Cortex of kidney (tissue), 1 donor: ENCODE data around the gene SFT2D2.

Source experiments
- DNase-seq: peaks from one replicate; lab custom pipeline; 2025; lab: John Stamatoyannopoulos, UW

Gene SFT2D2

DNA sequence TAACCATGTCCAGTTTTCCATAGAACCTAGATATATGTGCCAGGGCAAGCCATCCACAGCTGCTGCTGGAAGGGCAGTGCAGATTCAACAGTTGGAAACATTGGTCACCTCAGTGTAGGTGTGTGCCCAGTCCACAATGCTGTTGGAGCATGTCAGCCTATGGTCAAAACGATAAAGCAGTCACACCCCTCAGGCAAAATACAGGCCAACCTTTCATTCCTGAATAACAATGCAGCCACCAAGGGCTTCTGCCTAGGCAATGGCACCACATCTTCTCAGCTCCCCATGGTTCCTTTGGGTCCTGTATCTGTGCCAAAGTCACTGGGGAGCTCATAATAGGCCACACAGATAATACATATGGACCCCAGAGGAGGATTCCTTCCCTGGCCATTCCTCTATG lies 39.8 kb downstream of the SFT2D2 start:
- DNase-seq = no peak

GRCh38 chr1:168266644-168267186 lies 40.9 kb downstream of the SFT2D2 start:
- no peak for DNase-seq

- DNase-seq = no peak
Measured at GRCh38 chr1:168271636-168272035, 45.8 kb downstream of the SFT2D2 start.

DNA sequence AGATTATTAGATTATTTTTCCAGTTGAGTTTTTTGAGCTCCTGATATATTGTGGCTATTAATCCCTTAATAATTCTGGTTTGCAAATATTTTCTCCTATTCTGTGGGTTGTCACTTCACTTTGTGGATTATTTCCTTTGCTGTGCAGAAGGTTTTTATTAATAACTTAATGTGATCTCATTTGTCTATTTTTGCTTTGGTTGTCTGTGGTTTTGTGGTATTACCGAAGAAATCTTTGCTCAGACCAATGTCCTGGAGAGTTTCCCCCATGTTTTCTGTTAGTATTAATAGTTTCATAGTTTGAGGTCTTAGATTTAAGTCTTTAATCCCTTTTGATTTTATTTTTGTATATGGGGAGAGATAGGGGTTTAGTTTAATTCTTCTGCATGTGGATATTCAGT lies 47.8 kb downstream of the SFT2D2 start:
- no peak for DNase-seq

- DNase-seq = no peak
Measured at GRCh38 chr1:168279253-168279652, 53.4 kb downstream of the SFT2D2 start.

GRCh38 chr1:168280296-168280927 lies 54.6 kb downstream of the SFT2D2 start, which contains the start of gene TBX19:
TSS of gene TBX19 (plus strand) at chr1:168280877. CDS start at chr1:168281091, 214 bp downstream.
- DNase-seq = no peak

DNA sequence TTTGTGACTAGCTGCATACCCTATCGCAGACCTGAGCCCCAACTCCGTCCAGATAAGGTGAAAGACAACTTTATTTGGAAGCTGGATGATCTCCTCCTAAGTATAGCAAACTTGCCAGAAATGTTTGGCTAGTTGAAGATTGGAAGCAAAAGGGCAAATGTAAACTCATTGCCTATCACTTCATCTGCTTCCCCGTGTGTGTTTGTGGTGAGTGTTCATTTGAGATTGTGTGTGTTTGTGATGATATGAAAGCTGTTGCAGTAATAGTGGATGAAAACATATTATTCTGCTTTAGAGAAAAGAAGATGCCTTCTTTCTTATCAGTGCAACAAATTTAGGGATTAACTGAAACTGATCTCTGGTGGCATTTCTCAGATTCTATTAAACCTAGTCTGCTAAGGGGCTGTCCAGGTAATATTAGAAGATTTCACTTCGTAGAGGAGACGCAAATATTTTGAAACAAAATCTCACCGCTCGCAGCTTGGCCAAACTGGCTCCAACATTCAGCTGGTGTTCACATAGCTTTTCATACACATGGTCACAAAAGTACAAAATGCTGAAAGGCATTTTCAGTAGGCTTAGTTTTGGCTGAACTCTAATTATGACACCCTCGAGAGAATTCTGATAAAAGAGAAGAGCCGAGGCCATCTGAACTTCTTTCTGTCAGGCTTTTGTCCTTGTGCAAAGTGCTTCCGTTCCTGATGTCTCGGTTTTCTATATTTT lies 56.0 kb downstream of the SFT2D2 start:
- no peak for DNase-seq

- no peak for DNase-seq
Measured at GRCh38 chr1:168285521-168285790, 59.7 kb downstream of the SFT2D2 start.

- no peak for DNase-seq
Measured at GRCh38 chr1:168285971-168286927, 60.4 kb downstream of the SFT2D2 start.

DNA sequence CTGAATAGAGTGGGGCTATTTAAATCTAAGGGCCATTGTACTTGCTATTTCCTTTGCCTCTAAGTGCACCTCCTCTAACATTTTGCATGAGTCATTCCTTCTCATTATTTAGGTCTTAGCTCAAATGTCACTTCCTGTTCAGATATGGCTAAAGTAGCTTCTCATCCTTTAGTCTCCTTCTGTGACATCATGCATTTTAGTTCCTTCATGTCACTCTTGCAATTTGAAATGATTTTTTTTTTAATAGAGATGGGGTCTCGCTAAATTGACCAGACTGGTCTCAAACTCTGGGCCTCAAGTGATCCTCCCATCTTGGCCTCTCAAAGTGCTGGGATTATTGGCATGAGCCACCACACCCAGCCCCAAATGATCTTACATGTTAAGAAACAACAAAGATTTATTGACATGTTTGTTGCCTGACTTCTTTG lies 61.4 kb downstream of the SFT2D2 start:
- DNase-seq = no peak

GRCh38 chr1:168288311-168289052 lies 62.7 kb downstream of the SFT2D2 start:
- no peak for DNase-seq

DNA sequence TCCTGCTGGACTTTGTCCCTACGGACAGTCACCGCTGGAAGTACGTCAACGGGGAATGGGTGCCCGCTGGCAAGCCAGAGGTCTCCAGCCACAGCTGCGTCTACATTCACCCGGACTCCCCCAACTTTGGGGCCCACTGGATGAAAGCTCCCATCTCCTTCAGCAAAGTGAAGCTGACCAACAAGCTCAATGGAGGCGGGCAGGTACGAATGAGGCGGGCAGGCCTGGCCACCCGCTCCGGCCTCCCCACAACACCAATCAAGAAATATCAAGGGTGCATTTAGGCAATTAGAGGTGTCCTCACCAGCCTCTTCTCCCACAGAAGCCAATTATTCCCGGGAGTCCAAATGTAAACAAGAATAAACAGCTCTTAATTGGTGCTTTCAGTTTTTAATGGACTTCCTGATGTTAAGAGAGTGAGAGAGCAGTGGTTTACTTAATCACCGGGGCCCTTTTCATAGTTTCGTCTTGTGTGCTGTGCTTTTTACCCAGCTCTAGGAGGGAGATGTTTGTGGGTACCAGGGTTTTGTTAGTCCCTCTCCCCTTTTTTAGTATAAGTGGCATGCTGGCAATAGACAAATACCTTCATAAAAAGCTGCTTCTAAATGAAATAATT lies 65.5 kb downstream of the SFT2D2 start:
- no peak for DNase-seq

GRCh38 chr1:168293356-168293755 lies 67.6 kb downstream of the SFT2D2 start:
- no peak for DNase-seq

- no peak for DNase-seq
Measured at GRCh38 chr1:168295411-168296114, 69.8 kb downstream of the SFT2D2 start.

- no peak for DNase-seq
Measured at GRCh38 chr1:168297019-168297730, 71.4 kb downstream of the SFT2D2 start.

DNA sequence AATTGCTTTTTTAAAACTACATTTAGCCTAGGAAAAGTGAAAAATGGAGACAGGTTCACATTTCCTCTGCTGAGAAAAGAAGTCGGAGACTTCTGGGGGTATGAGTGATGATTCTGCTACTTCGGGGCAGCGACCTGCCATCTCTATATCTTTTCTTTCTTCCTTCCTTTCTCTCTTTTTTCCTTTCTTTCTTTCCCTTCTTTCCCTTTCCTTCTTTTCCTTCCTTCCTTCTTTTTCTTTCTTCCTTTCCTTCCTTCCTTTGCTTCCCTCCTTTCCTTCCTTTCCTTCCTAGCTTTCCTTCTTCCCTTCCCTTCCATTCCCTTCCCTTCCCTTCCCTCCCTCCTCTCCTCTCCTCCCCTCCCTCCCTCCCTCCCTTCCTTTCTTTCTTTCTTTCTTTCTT lies 72.6 kb downstream of the SFT2D2 start:
- no peak for DNase-seq

GRCh38 chr1:168300626-168301025 lies 74.8 kb downstream of the SFT2D2 start:
- no peak for DNase-seq

DNA sequence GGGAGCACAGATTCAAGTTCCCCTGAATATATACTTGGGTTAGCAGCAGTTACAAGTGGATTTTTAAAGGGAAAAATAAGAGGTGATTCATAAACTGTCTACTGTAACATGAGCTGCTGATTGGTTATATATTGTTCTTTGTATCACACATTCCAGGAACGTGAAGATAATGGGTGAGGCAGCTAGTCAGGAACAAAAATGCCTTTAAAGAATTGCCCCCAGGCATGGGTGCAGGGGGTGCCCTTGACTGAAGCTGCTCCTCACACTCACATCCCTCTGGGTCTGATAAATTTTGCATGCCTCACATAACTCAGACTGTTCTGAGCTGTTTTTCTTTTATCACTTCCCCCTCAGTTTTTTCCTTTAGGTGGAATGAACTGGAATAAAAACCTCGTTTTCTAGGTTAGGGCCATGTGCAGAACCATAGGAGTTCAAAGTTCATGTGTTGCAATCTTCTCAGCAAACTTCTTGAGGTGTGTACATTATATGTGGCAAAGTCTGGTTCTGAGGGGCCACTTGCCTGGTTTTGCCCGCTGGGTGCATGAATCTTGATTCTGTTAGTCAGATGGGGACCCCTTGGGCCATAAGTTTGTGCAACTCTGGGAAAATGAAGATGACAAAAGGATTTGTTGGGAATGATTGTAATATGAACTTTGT lies 76.0 kb downstream of the SFT2D2 start:
- no peak for DNase-seq
